SK-N-SH (cell line): Measurements from ENCODE around the gene MAML3. TPM values are rescaled to one million over a fixed set of nuclear protein-coding genes. Genes with fewer than 3 reads are reported as not detected.
A peak's percentile ranks its signal among the peaks of the same experiment; 100 is the strongest.

ENCODE experiments used
- CTCF ChIA-PET: fragments of 300-600, 350-600 bp; formaldehyde crosslinking; extraction: SDS; loops from one replicate; lab custom pipeline; 2021; lab: Yijun Ruan, JAX
- POLR2A ChIA-PET: fragments of 350-600 bp; sonication (Branson Sonifier 250); formaldehyde crosslinking; extraction: SDS; loops from one replicate; lab custom pipeline; 2020; ENCODE audit warnings: antibody characterized with exemption, inconsistent platforms; lab: Yijun Ruan, JAX
- DNase-seq: peaks from one replicate; pipeline ENCODE4 v3.0.0; 2012
- H2AFZ ChIP-seq: fragments of 200-600 bp; sonication (generic); 2 replicates; pipeline ENCODE4 v1.8.1; 2016; ENCODE audit warnings: antibody characterized with exemption, mild to moderate bottlenecking, low read depth
- H3F3A ChIP-seq: fragments of 200-600 bp; sonication (generic); replicated peaks from 2 replicates; pipeline ENCODE3; 2016; ENCODE audit warnings: antibody characterized with exemption, mild to moderate bottlenecking; ENCODE audit not compliant: insufficient read depth
- H3K27ac ChIP-seq, 2 experiments: fragments of 200-500 bp in 1 of 2; fragments of 200-600 bp in 1 of 2; sonication (Bioruptor generic) in 1 of 2; sonication (generic), shearing (Covaris generic) in 1 of 2; 2 replicates each; pipeline versions ENCODE4 v1.5.1 to v1.6.1; 2014 to 2016; ENCODE audit warnings: low read depth in 2 of 2, inconsistent platforms in 1 of 2, low read length in 1 of 2, mild to moderate bottlenecking in 1 of 2, mixed read lengths in 1 of 2
- H3K27me3 ChIP-seq: fragments of 200-600 bp; sonication (generic), shearing (Covaris generic); 2 replicates; pipeline ENCODE4 v1.6.1; 2016; ENCODE audit warnings: mixed run types; ENCODE audit not compliant: insufficient read depth
- H3K36me3 ChIP-seq, 2 experiments: fragments of 200-500 bp in 1 of 2; fragments of 200-600 bp in 1 of 2; sonication (Bioruptor generic) in 1 of 2; sonication (generic) in 1 of 2; replicated peaks in 1 of 2; 2 replicates each; pipeline versions ENCODE3 to v1.5.1; 2014 to 2016; ENCODE audit warnings: low read length in 1 of 2, mild to moderate bottlenecking in 1 of 2; ENCODE audit not compliant: insufficient read depth in 2 of 2, control insufficient read depth in 1 of 2
- H3K4me1 ChIP-seq, 2 experiments: fragments of 200-500 bp in 1 of 2; fragments of 200-600 bp in 1 of 2; sonication (Bioruptor generic) in 1 of 2; sonication (generic), shearing (Covaris generic) in 1 of 2; 2 replicates each; pipeline versions ENCODE4 v1.5.1 to v1.6.1; 2014 to 2016; ENCODE audit warnings: low read depth in 1 of 2, low read length in 1 of 2, mixed run types in 1 of 2; ENCODE audit not compliant: insufficient read depth in 2 of 2, control insufficient read depth in 1 of 2
- H3K4me2 ChIP-seq: fragments of 200-600 bp; sonication (generic), shearing (Covaris generic); 2 replicates; pipeline ENCODE4 v1.6.1; 2017; ENCODE audit warnings: mixed run types
- H3K4me3 ChIP-seq, 2 experiments: fragments of 200-500 bp in 1 of 2; fragments of 200-600 bp in 1 of 2; sonication (Bioruptor generic) in 1 of 2; sonication (generic), shearing (Covaris generic) in 1 of 2; 2 replicates each; pipeline versions ENCODE4 v1.5.1 to v1.8.1; 2014 to 2016; ENCODE audit warnings: low read depth in 2 of 2, inconsistent platforms in 1 of 2, low read length in 1 of 2, mild to moderate bottlenecking in 1 of 2, mixed read lengths in 1 of 2, moderate library complexity in 1 of 2
- H3K79me2 ChIP-seq: fragments of 200-600 bp; sonication (generic); 2 replicates; pipeline ENCODE4 v1.8.1; 2017; ENCODE audit warnings: mild to moderate bottlenecking; ENCODE audit not compliant: insufficient read depth
- H3K9ac ChIP-seq: fragments of 200-600 bp; sonication (generic); 2 replicates; pipeline ENCODE4 v1.6.1; 2017; ENCODE audit warnings: mixed run types
- H3K9me2 ChIP-seq: fragments of 200-600 bp; sonication (generic); 2 replicates; pipeline ENCODE4 v1.6.1; 2017; ENCODE audit warnings: mixed run types
- H3K9me3 ChIP-seq: fragments of 200-600 bp; sonication (generic); 2 replicates; pipeline ENCODE4 v1.6.1; 2017; ENCODE audit warnings: mixed run types, mild to moderate bottlenecking, moderate library complexity
- H4K20me1 ChIP-seq: fragments of 200-600 bp; sonication (generic); 2 replicates; pipeline ENCODE4 v1.6.1; 2017; ENCODE audit warnings: mild to moderate bottlenecking, mixed run types; ENCODE audit not compliant: insufficient read depth
- ELF1 ChIP-seq: IDR thresholded peaks from 2 replicates; pipeline ENCODE4 v1.4.0; 2012
- FOXJ3 ChIP-seq: sonication (generic); formaldehyde crosslinking; IDR thresholded peaks from 2 replicates; pipeline ENCODE4 v1.5.1; 2020; ENCODE audit warnings: mild to moderate bottlenecking, missing genetic modification reagents
- GABPA ChIP-seq: IDR thresholded peaks from 2 replicates; pipeline ENCODE4 v1.4.0; 2012; ENCODE audit warnings: low read depth, mild to moderate bottlenecking
- IRF3 ChIP-seq: fragments of 150-350 bp; IDR thresholded peaks from 2 replicates; pipeline ENCODE4 v1.6.1; 2016; ENCODE audit warnings: mild to moderate bottlenecking, low read depth, low read length
- NFIC ChIP-seq: IDR thresholded peaks from 2 replicates; pipeline ENCODE4 v1.4.0; 2012; ENCODE audit warnings: borderline replicate concordance
- POLR2AphosphoS5 ChIP-seq: IDR thresholded peaks from 2 replicates; pipeline ENCODE4 v1.6.1; 2012; ENCODE audit warnings: low read depth, low read length
- RAD21 ChIP-seq: IDR thresholded peaks from 2 replicates; pipeline ENCODE4 v1.6.1; 2012; ENCODE audit warnings: mild to moderate bottlenecking, low read length
- RCOR1 ChIP-seq: fragments of 150-350 bp; IDR thresholded peaks from 2 replicates; pipeline ENCODE4 v1.6.1; 2017; ENCODE audit warnings: antibody characterized with exemption, low read length
- RFX5 ChIP-seq: IDR thresholded peaks from 2 replicates; pipeline ENCODE4 v1.6.1; 2012; ENCODE audit warnings: mild to moderate bottlenecking, improper control_type of control experiment, low read length
- RXRA ChIP-seq: IDR thresholded peaks from 2 replicates; pipeline ENCODE4 v1.4.0; 2012; ENCODE audit warnings: low read depth, mild to moderate bottlenecking, borderline replicate concordance
- SIN3A ChIP-seq: IDR thresholded peaks from 2 replicates; pipeline ENCODE4 v1.6.1; 2012; ENCODE audit warnings: low read depth, mild to moderate bottlenecking, low read length, moderate library complexity, borderline replicate concordance
- SMC3 ChIP-seq: IDR thresholded peaks from 2 replicates; pipeline ENCODE4 v1.6.1; 2012; ENCODE audit warnings: low read depth, low read length, improper control_type of control experiment
- TAF1 ChIP-seq: IDR thresholded peaks from 2 replicates; pipeline ENCODE4 v1.6.1; 2012; ENCODE audit warnings: low read depth, mild to moderate bottlenecking, low read length, moderate library complexity, borderline replicate concordance
- USF2 ChIP-seq: fragments of 150-350 bp; IDR thresholded peaks from 2 replicates; pipeline ENCODE4 v1.6.1; 2017; ENCODE audit warnings: antibody characterized with exemption, low read length, low read depth, borderline replicate concordance
- ZBTB33 ChIP-seq: IDR thresholded peaks from 2 replicates; pipeline ENCODE4 v1.4.0; 2012; ENCODE audit warnings: low read depth, borderline replicate concordance
- WGBS: methylation state at CpG from one replicate; pipeline ENCODE4 v1.1.6; 2017; ENCODE audit warnings: low lambda C conversion rate; 5-methylcytosine and 5-hydroxymethylcytosine counted together
- polyA plus RNA-seq, 3 experiments: library from polyadenylated mRNA; depleted of rRNA; stranded (reverse); fragments of >200 nt; gene quantifications; 2 replicates each; pipeline ENCODE4 v1.2.3, GENCODE V29; 2012
- TF ChIP-seq, protein P1 (sequence below): fragments of 200-600 bp; sonication (generic); IDR thresholded peaks from 2 replicates; pipeline ENCODE4 v1.6.1; 2017; ENCODE audit warnings: antibody characterized with exemption, mild to moderate bottlenecking, moderate library complexity

MAML3 gene
- polyA plus RNA-seq, 1 of the 3 experiments (the other 2 are of a cell fraction) = 5.3 TPM

DNA sequence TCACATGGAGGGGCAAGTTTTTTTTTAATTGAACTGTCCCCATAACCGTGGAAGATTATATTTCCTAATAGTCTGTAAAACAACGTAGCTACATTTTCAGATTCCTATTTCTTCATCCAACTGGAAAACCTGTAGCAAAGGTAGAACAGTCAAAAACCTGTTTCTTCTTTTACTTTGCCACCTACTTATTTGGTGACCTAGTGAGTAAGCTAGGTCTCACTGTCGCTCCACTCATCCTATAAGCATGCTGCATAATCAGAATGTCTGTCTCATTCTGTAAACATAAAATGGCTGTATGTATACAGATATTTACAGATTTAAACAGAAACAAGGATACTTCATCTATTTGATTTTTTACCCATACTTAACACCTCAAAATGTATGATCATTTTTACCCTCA is 20.4 kb downstream of the MAML3 start:
- no peak for DNase-seq
- Histone ChIP-seq H3K79me2 (peaks cover 12% of the 10 kb centered on the region; the same call in 1 of the 2 replicates), H4K20me1 (no peaks in the 10 kb centered on the region), H3K9me2 (no peaks in the 10 kb centered on the region), H3K9ac (no peak overlapping the region), H3K27ac (peak overlapping the region in 1 of 2 experiments; percentile 67; a peak in 1 of 4 replicates), H3K4me1 (peaks cover 21 to 45% of the 10 kb centered on the region in 2 experiments), H2AFZ (no peak overlapping the region), H3K4me3 (no peak overlapping the region), H3K27me3 (no peaks in the 10 kb centered on the region), H3K4me2 (no peak overlapping the region), H3F3A (peaks cover 9% of the 10 kb centered on the region), H3K36me3 (no peaks in the 10 kb centered on the region), H3K9me3 (no peaks in the 10 kb centered on the region)
- POLR2A ChIA-PET = no interaction called here
- TF ChIP-seq SIN3A = no peak
- no peak for TF ChIP-seq IRF3
- no peak for TF ChIP-seq GABPA
- TF ChIP-seq RXRA = no peak
- no peak for TF ChIP-seq RFX5
- no peak for TF ChIP-seq NFIC
- no peak for TF ChIP-seq RCOR1
- TF ChIP-seq RAD21 = no peak
- no peak for TF ChIP-seq POLR2AphosphoS5
- TF ChIP-seq TAF1 = no peak
- TF ChIP-seq, protein P1, sequence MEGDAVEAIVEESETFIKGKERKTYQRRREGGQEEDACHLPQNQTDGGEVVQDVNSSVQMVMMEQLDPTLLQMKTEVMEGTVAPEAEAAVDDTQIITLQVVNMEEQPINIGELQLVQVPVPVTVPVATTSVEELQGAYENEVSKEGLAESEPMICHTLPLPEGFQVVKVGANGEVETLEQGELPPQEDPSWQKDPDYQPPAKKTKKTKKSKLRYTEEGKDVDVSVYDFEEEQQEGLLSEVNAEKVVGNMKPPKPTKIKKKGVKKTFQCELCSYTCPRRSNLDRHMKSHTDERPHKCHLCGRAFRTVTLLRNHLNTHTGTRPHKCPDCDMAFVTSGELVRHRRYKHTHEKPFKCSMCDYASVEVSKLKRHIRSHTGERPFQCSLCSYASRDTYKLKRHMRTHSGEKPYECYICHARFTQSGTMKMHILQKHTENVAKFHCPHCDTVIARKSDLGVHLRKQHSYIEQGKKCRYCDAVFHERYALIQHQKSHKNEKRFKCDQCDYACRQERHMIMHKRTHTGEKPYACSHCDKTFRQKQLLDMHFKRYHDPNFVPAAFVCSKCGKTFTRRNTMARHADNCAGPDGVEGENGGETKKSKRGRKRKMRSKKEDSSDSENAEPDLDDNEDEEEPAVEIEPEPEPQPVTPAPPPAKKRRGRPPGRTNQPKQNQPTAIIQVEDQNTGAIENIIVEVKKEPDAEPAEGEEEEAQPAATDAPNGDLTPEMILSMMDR = no peak
- no peak for TF ChIP-seq FOXJ3 (CRISPR knock-in tag)
- TF ChIP-seq SMC3 = no peak
- TF ChIP-seq ELF1 = no peak
- TF ChIP-seq ZBTB33 = no peak
- no peak for TF ChIP-seq USF2
- CTCF ChIA-PET = interaction anchor here (1.1 to 2.5 kb wide), 2 partner anchors 55 to 84 kb away, joined by 3 to 6 read pairs; no protein-coding TSS in a partner anchor
- WGBS = 83% methylated on average over 3 of the region's 3 CpGs
